Activated naive CD8-positive, alpha-beta T cell (primary cell): ENCODE data around the gene UPF3A.
A peak's percentile ranks its signal among the peaks of the same experiment; 100 is the strongest.
"Not testable (repeated sequence)": the region's sequence is repeated elsewhere in the genome, so short reads cannot be mapped to it uniquely, and the experiment has no call there.

Experiments
- H3K27ac Mint-ChIP-seq: one replicate; pipeline ENCODE4 v1.8.0; 2021; ENCODE audit warnings: mixed read lengths
- H3K27me3 Mint-ChIP-seq: one replicate; pipeline ENCODE4 v1.8.0; 2021; ENCODE audit warnings: mixed read lengths
- H3K36me3 Mint-ChIP-seq: one replicate; pipeline ENCODE4 v1.8.0; 2021; ENCODE audit warnings: mixed read lengths
- H3K4me1 Mint-ChIP-seq: one replicate; pipeline ENCODE4 v1.8.0; 2021; ENCODE audit warnings: low read depth, mixed read lengths
- H3K4me3 Mint-ChIP-seq: one replicate; pipeline ENCODE4 v1.8.0; 2021; ENCODE audit warnings: mild to moderate bottlenecking, mixed read lengths
- H3K9me3 Mint-ChIP-seq: one replicate; pipeline ENCODE4 v1.8.0; 2021; ENCODE audit warnings: low read depth, mixed read lengths

The UPF3A gene

GRCh38 chr13:114328034-114328433 lies 46.6 kb downstream of the UPF3A start:
- Mint-ChIP-seq H3K27me3 (no peaks in the 10 kb centered on the region), H3K36me3 (peaks cover 13% of the 10 kb centered on the region), H3K4me1 (peaks cover 27% of the 10 kb centered on the region), H3K4me3 (no peak overlapping the region), H3K27ac (peak overlapping the region; percentile 50), H3K9me3 (no peaks in the 10 kb centered on the region)

GRCh38 chr13:114328595-114328994 lies 47.2 kb downstream of the UPF3A start:
- Mint-ChIP-seq H3K4me3 (no peak overlapping the region), H3K27me3 (no peaks in the 10 kb centered on the region), H3K9me3 (no peaks in the 10 kb centered on the region), H3K4me1 (peaks cover 29% of the 10 kb centered on the region), H3K27ac (no peak overlapping the region), H3K36me3 (peaks cover 13% of the 10 kb centered on the region)

- no peaks in the 10 kb centered on the region for H3K27me3 Mint-ChIP-seq
- H3K36me3 Mint-ChIP-seq = peaks cover 7% of the 10 kb centered on the region
- H3K27ac Mint-ChIP-seq = no peak overlapping the region
- H3K4me3 Mint-ChIP-seq = no peak overlapping the region
- H3K9me3 Mint-ChIP-seq = no peaks in the 10 kb centered on the region
- peaks cover 36% of the 10 kb centered on the region for H3K4me1 Mint-ChIP-seq
These were observed 48.7 kb downstream of the UPF3A start for GRCh38 chr13:114330086-114330485.

GRCh38 chr13:114333881-114334280 lies 52.5 kb downstream of the UPF3A start:
- Mint-ChIP-seq H3K4me3 (peak overlapping the region; percentile 10), H3K4me1 (peaks cover 12% of the 10 kb centered on the region)
- H3K27ac Mint-ChIP-seq, H3K27me3 Mint-ChIP-seq, H3K36me3 Mint-ChIP-seq, H3K9me3 Mint-ChIP-seq: not testable (repeated sequence)

GRCh38 chr13:114334305-114335053 lies 53.1 kb downstream of the UPF3A start:
- Mint-ChIP-seq H3K4me1 (peaks cover 12% of the 10 kb centered on the region), H3K36me3 (no peaks in the 10 kb centered on the region), H3K9me3 (no peaks in the 10 kb centered on the region), H3K4me3 (peak overlapping the region; percentile 10), H3K27me3 (no peaks in the 10 kb centered on the region), H3K27ac (no peak overlapping the region)

GRCh38 chr13:114336457-114336856 lies 55.1 kb downstream of the UPF3A start:
- H3K4me1 Mint-ChIP-seq = peaks cover 18% of the 10 kb centered on the region
- H3K27ac Mint-ChIP-seq, H3K36me3 Mint-ChIP-seq, H3K4me3 Mint-ChIP-seq, H3K27me3 Mint-ChIP-seq, H3K9me3 Mint-ChIP-seq: not testable (repeated sequence)

- Mint-ChIP-seq H3K27me3 (no peaks in the 10 kb centered on the region), H3K9me3 (no peaks in the 10 kb centered on the region), H3K4me3 (no peak overlapping the region), H3K4me1 (peaks cover 14% of the 10 kb centered on the region), H3K36me3 (no peaks in the 10 kb centered on the region), H3K27ac (no peak overlapping the region)
These were observed 57.6 kb downstream of the UPF3A start for GRCh38 chr13:114338959-114339358.

GRCh38 chr13:114339857-114340534 lies 58.6 kb downstream of the UPF3A start:
- Mint-ChIP-seq H3K36me3 (no peaks in the 10 kb centered on the region), H3K27me3 (no peaks in the 10 kb centered on the region), H3K9me3 (no peaks in the 10 kb centered on the region), H3K27ac (no peak overlapping the region), H3K4me1 (peaks cover 7% of the 10 kb centered on the region), H3K4me3 (no peak overlapping the region)

GRCh38 chr13:114341003-114341777 lies 59.8 kb downstream of the UPF3A start:
- Mint-ChIP-seq H3K4me3 (no peak overlapping the region), H3K27me3 (no peaks in the 10 kb centered on the region), H3K9me3 (no peaks in the 10 kb centered on the region), H3K4me1 (peaks cover 6% of the 10 kb centered on the region), H3K36me3 (no peaks in the 10 kb centered on the region), H3K27ac (no peak overlapping the region)

- H3K9me3 Mint-ChIP-seq, H3K36me3 Mint-ChIP-seq, H3K27ac Mint-ChIP-seq, H3K4me3 Mint-ChIP-seq, H3K4me1 Mint-ChIP-seq: not testable (repeated sequence)
- H3K27me3 Mint-ChIP-seq = peaks cover 26% of the 10 kb centered on the region
These were observed 65.9 kb downstream of the UPF3A start for GRCh38 chr13:114347256-114347655.

GRCh38 chr13:114352763-114353162 lies 71.4 kb downstream of the UPF3A start:
- not testable (repeated sequence) for H3K9me3 Mint-ChIP-seq, H3K4me1 Mint-ChIP-seq, H3K36me3 Mint-ChIP-seq, H3K27ac Mint-ChIP-seq, H3K4me3 Mint-ChIP-seq
- H3K27me3 Mint-ChIP-seq = peaks cover 18% of the 10 kb centered on the region

GRCh38 chr13:114353382-114353781 lies 72.0 kb downstream of the UPF3A start:
- H3K4me3 Mint-ChIP-seq, H3K4me1 Mint-ChIP-seq, H3K9me3 Mint-ChIP-seq, H3K27ac Mint-ChIP-seq, H3K36me3 Mint-ChIP-seq: not testable (repeated sequence)
- H3K27me3 Mint-ChIP-seq = peaks cover 17% of the 10 kb centered on the region
